Muscle of leg (tissue), 11 donors: ENCODE measurements around the gene OR2L2. TPM values are rescaled to one million over a fixed set of nuclear protein-coding genes. Genes with fewer than 3 reads are reported as not detected.
"Not testable (repeated sequence)": the region's sequence is repeated elsewhere in the genome, so short reads cannot be mapped to it uniquely, and the experiment has no call there.

ENCODE experiments used
- DNase-seq: peaks from one replicate; pipeline ENCODE4 v3.0.0; 2013
- H3K27ac ChIP-seq: one replicate; pipeline ENCODE4 v1.5.1; 2013; ENCODE audit warnings: mild to moderate bottlenecking, low read length, control low read depth
- H3K27me3 ChIP-seq: one replicate; pipeline ENCODE4 v1.6.1; 2013; ENCODE audit warnings: low read length; ENCODE audit not compliant: control insufficient read depth, insufficient read depth
- H3K36me3 ChIP-seq: one replicate; pipeline ENCODE4 v1.6.1; 2013; ENCODE audit warnings: low read length; ENCODE audit not compliant: control insufficient read depth, insufficient read depth
- H3K4me1 ChIP-seq: one replicate; pipeline ENCODE4 v1.6.1; 2013; ENCODE audit warnings: low read length; ENCODE audit not compliant: control insufficient read depth, insufficient read depth
- H3K4me3 ChIP-seq: one replicate; pipeline ENCODE4 v1.5.1; 2013; ENCODE audit warnings: low read length, control low read depth
- H3K9me3 ChIP-seq: replicated peaks from 2 replicates; pipeline ENCODE4 v1.6.1; 2013; ENCODE audit warnings: low read depth, low read length; ENCODE audit not compliant: control insufficient read depth
- WGBS: methylation state at CpG from one replicate; pipeline ENCODE4 v1.1.5; 2013; ENCODE audit warnings: missing lambda C conversion rate; ENCODE audit not compliant: insufficient coverage; 5-methylcytosine and 5-hydroxymethylcytosine counted together
- polyA plus RNA-seq, 8 donors: library from polyadenylated mRNA; unstranded; fragments of 120-200 nt; gene quantifications; one replicate each; pipeline versions ENCODE4 v1.2.1 to v1.2.3, GENCODE V29; 2013; ENCODE audit warnings: inconsistent platforms in 1 of 8, low replicate concordance in 1 of 8; ENCODE audit not compliant: insufficient read length in 8 of 8, insufficient read depth in 1 of 8
- total RNA-seq: library from RNA; stranded (reverse); fragments of 120-200 nt; gene quantifications from one replicate; pipeline ENCODE4 v1.2.4, GENCODE V29; 2013

OR2L2 gene
- total and polyA plus RNA-seq, 9 donors = 0.04 to 0.16 (median 0.04) TPM; not detected in 6

DNA sequence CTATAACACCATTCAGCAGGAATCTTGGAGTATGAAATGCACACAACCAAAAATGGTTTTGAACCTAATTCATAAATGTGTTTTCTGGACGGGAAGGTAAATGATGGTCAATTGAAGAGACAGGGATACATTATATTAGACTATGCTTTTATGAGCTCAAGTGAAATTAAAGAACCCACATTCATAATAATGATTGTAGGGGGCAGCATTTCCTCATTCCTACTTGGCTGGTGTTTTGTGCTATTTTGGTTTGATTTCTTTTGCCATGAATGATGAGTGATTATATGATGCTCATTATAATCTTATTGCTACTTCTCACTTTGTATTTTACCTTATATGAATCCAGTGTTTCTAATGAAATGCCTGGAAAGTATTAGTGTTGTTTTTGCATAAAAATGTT is 17.1 kb downstream of the OR2L2 start:
- H3K27ac ChIP-seq = no peak overlapping the region
- H3K27me3 ChIP-seq = no peaks in the 10 kb centered on the region
- no peaks in the 10 kb centered on the region for H3K4me1 ChIP-seq
- no peaks in the 10 kb centered on the region for H3K36me3 ChIP-seq
- no peak overlapping the region for H3K4me3 ChIP-seq
- H3K9me3 ChIP-seq = peaks cover 13% of the 10 kb centered on the region
- WGBS = no CpG with 5 or more reads among the region's 1 CpG
- no peak for DNase-seq

DNA sequence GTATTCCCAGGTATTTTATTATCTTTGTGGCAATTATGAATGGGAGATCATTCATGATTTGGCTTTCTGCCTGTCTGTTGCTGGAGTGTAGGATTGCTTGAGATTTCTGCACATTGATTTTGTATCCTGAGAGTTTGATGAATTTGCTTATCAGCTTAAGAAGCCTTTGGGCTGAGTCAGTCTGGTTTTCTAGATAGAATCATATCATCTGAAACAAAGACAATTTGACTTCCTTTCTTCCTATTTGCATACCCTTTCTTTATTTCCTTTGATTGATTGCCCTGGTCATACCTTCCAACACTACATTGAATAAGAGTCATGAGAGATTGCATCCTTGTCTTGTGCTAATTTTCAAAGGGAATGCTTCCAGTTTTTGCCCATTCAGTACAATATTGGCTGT is 24.8 kb downstream of the OR2L2 start:
- DNase-seq = no peak
- H3K27ac ChIP-seq = no peak overlapping the region
- H3K27me3 ChIP-seq = no peaks in the 10 kb centered on the region
- H3K9me3 ChIP-seq = peaks cover 20% of the 10 kb centered on the region
- H3K4me3 ChIP-seq = no peak overlapping the region
- no peaks in the 10 kb centered on the region for H3K36me3 ChIP-seq
- no peaks in the 10 kb centered on the region for H3K4me1 ChIP-seq

GRCh38 chr1:248055261-248055660 is 25.4 kb downstream of the OR2L2 start:
- peaks cover 20% of the 10 kb centered on the region for H3K9me3 ChIP-seq
- H3K36me3 ChIP-seq = no peaks in the 10 kb centered on the region
- H3K27ac ChIP-seq = no peak overlapping the region
- no peaks in the 10 kb centered on the region for H3K4me1 ChIP-seq
- no peaks in the 10 kb centered on the region for H3K27me3 ChIP-seq
- no CpG with 5 or more reads among the region's 2 CpGs for WGBS
- no peak overlapping the region for H3K4me3 ChIP-seq
- no peak for DNase-seq

DNA sequence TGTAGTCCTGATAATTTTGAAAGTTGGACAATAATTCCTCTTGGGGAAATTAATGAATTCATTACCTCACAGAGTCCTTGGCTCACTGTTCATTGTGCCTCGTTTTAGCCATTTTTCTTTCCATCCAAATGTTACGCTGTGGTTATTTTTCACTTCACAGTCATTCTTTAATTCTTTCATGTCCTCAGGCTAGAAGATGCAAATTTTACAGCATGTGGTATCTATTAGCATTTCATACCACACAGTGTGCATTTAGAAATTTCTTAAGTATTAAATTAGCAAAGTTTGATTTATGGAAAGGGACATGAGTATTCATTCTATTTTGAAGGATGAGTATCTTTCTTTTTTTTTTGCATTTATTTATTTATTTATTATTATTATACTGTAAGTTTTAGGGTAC is 35.2 kb downstream of the OR2L2 start:
- Histone ChIP-seq H3K9me3 (peaks cover 27% of the 10 kb centered on the region), H3K4me3 (no peak overlapping the region), H3K36me3 (no peaks in the 10 kb centered on the region), H3K27ac (no peak overlapping the region), H3K4me1 (no peaks in the 10 kb centered on the region), H3K27me3 (no peaks in the 10 kb centered on the region)
- no CpG with 5 or more reads among the region's 2 CpGs for WGBS
- no peak for DNase-seq

- H3K9me3 ChIP-seq = peaks cover 25% of the 10 kb centered on the region
- no peaks in the 10 kb centered on the region for H3K4me1 ChIP-seq
- H3K27me3 ChIP-seq = no peaks in the 10 kb centered on the region
- no peak overlapping the region for H3K27ac ChIP-seq
- no peaks in the 10 kb centered on the region for H3K36me3 ChIP-seq
- DNase-seq = no peak
- H3K4me3 ChIP-seq = no peak overlapping the region
- WGBS = no CpG with 5 or more reads among the region's 3 CpGs
Observed at GRCh38 chr1:248065604-248066003, 35.7 kb downstream of the OR2L2 start.

DNA sequence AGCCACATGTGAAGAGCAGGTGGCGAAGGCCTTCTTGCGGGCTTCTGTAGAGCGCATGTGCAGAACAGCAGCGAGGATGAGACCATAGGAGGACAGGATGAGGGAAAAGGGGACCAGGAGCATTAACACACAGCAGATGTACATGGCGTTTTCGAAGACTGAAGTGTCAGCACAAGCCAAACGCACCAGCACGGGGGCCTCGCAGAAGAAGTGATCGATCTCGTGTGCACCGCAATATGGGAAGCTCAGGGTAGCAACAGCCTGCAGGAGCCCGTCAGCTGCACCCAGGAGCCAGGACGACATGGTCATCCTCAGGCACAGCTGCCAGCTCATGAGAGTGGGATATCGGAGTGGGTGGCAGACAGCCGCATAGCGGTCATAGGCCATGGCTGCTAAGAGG is 54.0 kb downstream of the OR2L2 start:
- H3K27me3 ChIP-seq, DNase-seq, H3K27ac ChIP-seq, H3K4me1 ChIP-seq, H3K4me3 ChIP-seq, H3K36me3 ChIP-seq: not testable (repeated sequence)
- WGBS = no CpG with 5 or more reads among the region's 17 CpGs
- H3K9me3 ChIP-seq = peaks cover 16% of the 10 kb centered on the region

Other genes with a start within 250 kb of the OR2L2 start
- not detected for gene OR14A16, start 206.0 kb upstream of the OR2L2 start, total RNA-seq
- gene OR14A16, start 206.0 kb upstream of the OR2L2 start, polyA plus RNA-seq = not detected
- gene OR11L1, start 188.2 kb upstream of the OR2L2 start, total RNA-seq = not detected
- gene OR11L1, start 188.2 kb upstream of the OR2L2 start, polyA plus RNA-seq = not detected
- gene TRIM58, start 172.9 kb upstream of the OR2L2 start, total RNA-seq = 1.6 TPM
- 1 to 10 TPM; 1.4 to 6.4 (median 3.6) TPM for gene TRIM58, start 172.9 kb upstream of the OR2L2 start, polyA plus RNA-seq
- 0.27 TPM for gene OR2W3, start 134.5 kb upstream of the OR2L2 start, total RNA-seq
- 1 to 10 TPM in 4 of 8 donors, under 1 TPM in 4; 0.68 to 1.5 (median 1.0) TPM for gene OR2W3, start 134.5 kb upstream of the OR2L2 start, polyA plus RNA-seq
- gene OR2T8, start 109.8 kb upstream of the OR2L2 start, total RNA-seq = not detected
- gene OR2T8, start 109.8 kb upstream of the OR2L2 start, polyA plus RNA-seq = under 1 TPM in 3 of 8 donors, not detected in 5; 0.12 to 0.27 (median 0.14) TPM
- not detected for gene OR2AJ1, start 105.2 kb upstream of the OR2L2 start, total RNA-seq
- gene OR2AJ1, start 105.2 kb upstream of the OR2L2 start, polyA plus RNA-seq = not detected
- not detected for gene OR2L8, start 81.2 kb upstream of the OR2L2 start, total RNA-seq
- gene OR2L8, start 81.2 kb upstream of the OR2L2 start, polyA plus RNA-seq = not detected
- gene OR2AK2, start 64.8 kb upstream of the OR2L2 start, total RNA-seq = not detected
- gene OR2AK2, start 64.8 kb upstream of the OR2L2 start, polyA plus RNA-seq = not detected
- not detected for gene OR2L5, start 16.4 kb upstream of the OR2L2 start, total RNA-seq
- not detected for gene OR2L5, start 16.4 kb upstream of the OR2L2 start, polyA plus RNA-seq
- gene OR2L3, start 16.8 kb downstream of the OR2L2 start, total RNA-seq = not detected
- gene OR2L3, start 16.8 kb downstream of the OR2L2 start, polyA plus RNA-seq = not detected
- not detected for gene OR2L13, start 65.1 kb downstream of the OR2L2 start, total RNA-seq
- gene OR2L13, start 65.1 kb downstream of the OR2L2 start, polyA plus RNA-seq = not detected
- not detected for gene OR2M5, start 115.1 kb downstream of the OR2L2 start, total RNA-seq
- gene OR2M5, start 115.1 kb downstream of the OR2L2 start, polyA plus RNA-seq = not detected
- gene OR2M2, start 144.8 kb downstream of the OR2L2 start, total RNA-seq = not detected
- not detected for gene OR2M2, start 144.8 kb downstream of the OR2L2 start, polyA plus RNA-seq
- gene OR2M3, start 167.2 kb downstream of the OR2L2 start, total RNA-seq = not detected
- gene OR2M3, start 167.2 kb downstream of the OR2L2 start, polyA plus RNA-seq = under 1 TPM in 7 of 8 donors, not detected in 1; 0.01 to 0.10 (median 0.03) TPM
- gene OR2M4, start 201.3 kb downstream of the OR2L2 start, total RNA-seq = not detected
- gene OR2M4, start 201.3 kb downstream of the OR2L2 start, polyA plus RNA-seq = under 1 TPM in 3 of 8 donors, not detected in 5; 0.04 TPM
- gene OR2T33, start 247.9 kb downstream of the OR2L2 start, total RNA-seq = not detected
- gene OR2T33, start 247.9 kb downstream of the OR2L2 start, polyA plus RNA-seq = under 1 TPM in 1 of 8 donors, not detected in 7; 0.04 TPM